Trophoblast cell (in vitro differentiated cells and primary cell): ENCODE results near the gene HPDL.

Source experiments
- DNase-seq, 2 donors: peaks; one replicate each; pipeline ENCODE4 v3.0.0-alpha.2; 2016
- H2AFZ ChIP-seq: 2 replicates; pipeline ENCODE4 v1.6.1; 2013; ENCODE audit warnings: low read length, moderate library complexity, mild to moderate bottlenecking; ENCODE audit not compliant: insufficient read depth, poor library complexity
- H2AK5ac ChIP-seq: 2 replicates; pipeline ENCODE4 v1.6.1; 2013; ENCODE audit warnings: mild to moderate bottlenecking, low read length
- H2BK120ac ChIP-seq: 2 replicates; pipeline ENCODE4 v1.6.1; 2013; ENCODE audit warnings: low read length, mild to moderate bottlenecking, moderate library complexity; ENCODE audit not compliant: insufficient read depth, poor library complexity
- H2BK12ac ChIP-seq: 2 replicates; pipeline ENCODE4 v1.6.1; 2013; ENCODE audit warnings: mild to moderate bottlenecking, low read length, moderate library complexity
- H2BK5ac ChIP-seq: 2 replicates; pipeline ENCODE4 v1.6.1; 2013; ENCODE audit warnings: low read length, low read depth, moderate library complexity, mild to moderate bottlenecking; ENCODE audit not compliant: poor library complexity
- H3K14ac ChIP-seq: 2 replicates; pipeline ENCODE4 v1.6.1; 2013; ENCODE audit warnings: mild to moderate bottlenecking, low read length
- H3K18ac ChIP-seq: 2 replicates; pipeline ENCODE4 v1.6.1; 2013; ENCODE audit warnings: mild to moderate bottlenecking, low read length
- H3K23ac ChIP-seq: 2 replicates; pipeline ENCODE4 v1.6.1; 2013; ENCODE audit warnings: low read length
- H3K27ac ChIP-seq: 2 replicates; pipeline ENCODE4 v1.5.1; 2013; ENCODE audit warnings: low read depth, mild to moderate bottlenecking, inconsistent platforms, low read length, moderate library complexity
- H3K27me3 ChIP-seq: 2 replicates; pipeline ENCODE4 v1.6.1; 2013; ENCODE audit warnings: inconsistent platforms, mild to moderate bottlenecking, low read length, moderate library complexity; ENCODE audit not compliant: insufficient read depth
- H3K36me3 ChIP-seq, 2 experiments: 1 replicate in 1 of 2; 2 replicates in 1 of 2; pipeline ENCODE4 v1.6.1; 2013; ENCODE audit warnings: low read length in 2 of 2, mild to moderate bottlenecking in 2 of 2, moderate library complexity in 1 of 2; ENCODE audit not compliant: insufficient read depth in 2 of 2, control insufficient read depth in 1 of 2
- H3K4ac ChIP-seq: 2 replicates; pipeline ENCODE4 v1.6.1; 2013; ENCODE audit warnings: low read depth, mild to moderate bottlenecking, low read length, moderate library complexity
- H3K4me1 ChIP-seq, 2 experiments: 1 replicate in 1 of 2; 2 replicates in 1 of 2; pipeline ENCODE4 v1.6.1; 2013; ENCODE audit warnings: low read length in 2 of 2, mild to moderate bottlenecking in 2 of 2, moderate library complexity in 1 of 2; ENCODE audit not compliant: insufficient read depth in 2 of 2, control insufficient read depth in 1 of 2
- H3K4me2 ChIP-seq: 2 replicates; pipeline ENCODE4 v1.6.1; 2013; ENCODE audit warnings: inconsistent platforms, mild to moderate bottlenecking, low read length, moderate library complexity
- H3K4me3 ChIP-seq: 2 replicates; pipeline ENCODE4 v1.5.1; 2013; ENCODE audit warnings: mild to moderate bottlenecking, low read depth, low read length, inconsistent platforms
- H3K79me1 ChIP-seq: one replicate; pipeline ENCODE4 v1.6.1; 2013; ENCODE audit warnings: low read length
- H3K79me2 ChIP-seq: 2 replicates; pipeline ENCODE4 v1.6.1; 2013; ENCODE audit warnings: low read length, mild to moderate bottlenecking; ENCODE audit not compliant: control insufficient read depth, insufficient read depth, poor library complexity
- H3K9ac ChIP-seq: 2 replicates; pipeline ENCODE4 v1.6.1; 2013; ENCODE audit warnings: mild to moderate bottlenecking, low read length
- H3K9me3 ChIP-seq: 2 replicates; pipeline ENCODE4 v1.6.1; 2013; ENCODE audit warnings: low read depth, mild to moderate bottlenecking, control low read depth, inconsistent platforms, low read length; ENCODE audit not compliant: insufficient read depth
- H4K12ac ChIP-seq: 2 replicates; pipeline ENCODE4 v1.6.1; 2013; ENCODE audit warnings: low read depth, mild to moderate bottlenecking, low read length, moderate library complexity
- H4K8ac ChIP-seq: 2 replicates; pipeline ENCODE4 v1.6.1; 2013; ENCODE audit warnings: low read depth, mild to moderate bottlenecking, low read length, moderate library complexity
- H4K91ac ChIP-seq: one replicate; pipeline ENCODE4 v1.6.1; 2013; ENCODE audit warnings: low read depth, mild to moderate bottlenecking, low read length, moderate library complexity
- WGBS: extraction: QIAGEN DNeasy Blood & Tissue Kit; methylation state at CpG from one replicate; pipeline ENCODE4 v1.1.7; 2013; ENCODE audit warnings: missing lambda C conversion rate; ENCODE audit not compliant: insufficient read length, insufficient coverage; ENCODE audit errors: extremely low coverage; 5-methylcytosine and 5-hydroxymethylcytosine counted together

HPDL gene

GRCh38 chr1:45304311-45305081, 22.2 kb upstream of the HPDL start:
- Histone ChIP-seq H2AFZ (peak overlapping the region; percentile 38), H2BK5ac (peak overlapping the region; percentile 89), H3K18ac (peak overlapping the region; percentile 2), H3K79me1 (peaks cover 11% of the 10 kb centered on the region), H3K36me3 (no peaks in the 10 kb centered on the region), H4K91ac (peak overlapping the region; percentile 89), H3K23ac (no peak overlapping the region), H3K4me1 (peaks cover 6% of the 10 kb centered on the region in 2 experiments), H3K27ac (peak overlapping the region; percentile 64), H2BK12ac (peak overlapping the region; percentile 63), H3K4ac (peak overlapping the region; percentile 77), H3K14ac (peak overlapping the region; percentile 87), H3K9me3 (no peaks in the 10 kb centered on the region), H3K9ac (peak overlapping the region; percentile 82), H3K4me3 (peak overlapping the region; percentile 87), H3K79me2 (peaks cover 8% of the 10 kb centered on the region), H4K12ac (peak overlapping the region; percentile 93), H3K27me3 (no peaks in the 10 kb centered on the region), H2BK120ac (peak overlapping the region; percentile 21), H2AK5ac (peak overlapping the region; percentile 55), H4K8ac (peak overlapping the region; percentile 64), H3K4me2 (peak overlapping the region; percentile 71)
- WGBS = no CpG with 5 or more reads among the region's 15 CpGs
- DNase-seq = no peak

- no peaks in the 10 kb centered on the region for H3K9me3 ChIP-seq
- H2AK5ac ChIP-seq = no peak overlapping the region
- H3K4me2 ChIP-seq = no peak overlapping the region
- H2BK12ac ChIP-seq = no peak overlapping the region
- WGBS = no CpG with 5 or more reads among the region's 10 CpGs
- H3K79me2 ChIP-seq = peaks cover 8% of the 10 kb centered on the region
- DNase-seq = no peak
- H3K79me1 ChIP-seq = peaks cover 11% of the 10 kb centered on the region
- H4K8ac ChIP-seq = no peak overlapping the region
- no peak overlapping the region for H4K12ac ChIP-seq
- H2BK5ac ChIP-seq = no peak overlapping the region
- no peak overlapping the region for H3K18ac ChIP-seq
- no peak overlapping the region for H2BK120ac ChIP-seq
- no peaks in the 10 kb centered on the region for H3K27me3 ChIP-seq
- peaks cover 6% of the 10 kb centered on the region in 2 experiments for H3K4me1 ChIP-seq
- H3K27ac ChIP-seq = no peak overlapping the region
- H3K4me3 ChIP-seq = no peak overlapping the region
- no peaks in the 10 kb centered on the region for H3K36me3 ChIP-seq
- no peak overlapping the region for H3K14ac ChIP-seq
- H3K23ac ChIP-seq = no peak overlapping the region
- no peak overlapping the region for H2AFZ ChIP-seq
- no peak overlapping the region for H3K9ac ChIP-seq
- H4K91ac ChIP-seq = no peak overlapping the region
- H3K4ac ChIP-seq = no peak overlapping the region
These were observed 21.5 kb upstream of the HPDL start for GRCh38 chr1:45305231-45305630.

- Histone ChIP-seq H2BK12ac (no peak overlapping the region), H3K4ac (no peak overlapping the region), H3K36me3 (no peaks in the 10 kb centered on the region), H2AFZ (no peak overlapping the region), H2BK5ac (no peak overlapping the region), H3K27me3 (no peaks in the 10 kb centered on the region), H3K4me1 (peaks cover 6% of the 10 kb centered on the region in 2 experiments), H2BK120ac (no peak overlapping the region), H3K9ac (no peak overlapping the region), H3K27ac (no peak overlapping the region), H2AK5ac (no peak overlapping the region), H3K4me3 (no peak overlapping the region), H4K12ac (no peak overlapping the region), H3K79me1 (peaks cover 11% of the 10 kb centered on the region), H3K23ac (no peak overlapping the region), H3K9me3 (no peaks in the 10 kb centered on the region), H3K4me2 (no peak overlapping the region), H3K79me2 (peaks cover 8% of the 10 kb centered on the region), H4K91ac (no peak overlapping the region), H3K18ac (no peak overlapping the region), H4K8ac (no peak overlapping the region), H3K14ac (no peak overlapping the region)
- WGBS = no CpG with 5 or more reads among the region's 8 CpGs
- DNase-seq = no peak
These were observed 20.4 kb upstream of the HPDL start for GRCh38 chr1:45306319-45306718.

- H3K79me2 ChIP-seq = peaks cover 8% of the 10 kb centered on the region
- no peaks in the 10 kb centered on the region for H3K36me3 ChIP-seq
- peaks cover 6% of the 10 kb centered on the region in 2 experiments for H3K4me1 ChIP-seq
- no peak overlapping the region for H2AFZ ChIP-seq
- no peak overlapping the region for H3K18ac ChIP-seq
- no peaks in the 10 kb centered on the region for H3K9me3 ChIP-seq
- no CpG with 5 or more reads among the region's 3 CpGs for WGBS
- H4K8ac ChIP-seq = no peak overlapping the region
- H3K4ac ChIP-seq = no peak overlapping the region
- no peak for DNase-seq
- no peak overlapping the region for H4K12ac ChIP-seq
- no peak overlapping the region for H4K91ac ChIP-seq
- H3K79me1 ChIP-seq = peaks cover 11% of the 10 kb centered on the region
- no peak overlapping the region for H3K14ac ChIP-seq
- no peak overlapping the region for H3K4me3 ChIP-seq
- H3K23ac ChIP-seq = no peak overlapping the region
- H2BK12ac ChIP-seq = no peak overlapping the region
- no peak overlapping the region for H3K27ac ChIP-seq
- no peak overlapping the region for H3K9ac ChIP-seq
- no peaks in the 10 kb centered on the region for H3K27me3 ChIP-seq
- H2BK120ac ChIP-seq = no peak overlapping the region
- H2AK5ac ChIP-seq = no peak overlapping the region
- H3K4me2 ChIP-seq = no peak overlapping the region
- H2BK5ac ChIP-seq = no peak overlapping the region
These were observed 19.8 kb upstream of the HPDL start for GRCh38 chr1:45306905-45307304.
